ENCODE results near the gene ELP2. TPM values are rescaled to one million over a fixed set of nuclear protein-coding genes. Genes with fewer than 3 reads are reported as not detected.
A peak's percentile ranks its signal among the peaks of the same experiment; 100 is the strongest.
"Not testable (repeated sequence)": the region's sequence is repeated elsewhere in the genome, so short reads cannot be mapped to it uniquely, and the experiment has no call there.

Gene ELP2
- total and polyA plus RNA-seq, 4 donors, result 27.3 to 78.1 (median 50.9) TPM

GRCh38 chr18:36207303-36207702, 77.6 kb downstream of the ELP2 start (continued):
- no peak for TF ChIP-seq ZBTB33 (IDR thresholded peaks at IDR 0.05)

- not testable (repeated sequence) for DNase-seq (ENCODE audit: low spot score); H3K27ac ChIP-seq (ENCODE audit: low read depth in 1 of 2, low read length in 2 of 2); H3K4me1 ChIP-seq (ENCODE audit: control insufficient read depth in 4 of 4, insufficient read depth in 4 of 4, low read length in 3 of 4); H3K27me3 ChIP-seq (ENCODE audit: control insufficient read depth in 4 of 4, insufficient read depth in 4 of 4, low read length in 3 of 4); H3K4me3 ChIP-seq (ENCODE audit: low read depth in 1 of 3, low read length in 3 of 3); H3K9me3 ChIP-seq (ENCODE audit: control insufficient read depth in 4 of 4, low read length in 3 of 4); H3K9ac ChIP-seq (ENCODE audit: low read depth in 1 of 2, low read length in 2 of 2)
- WGBS, result 95% methylated on average over 2 of the region's 2 CpGs
- H3K36me3 ChIP-seq (ENCODE audit: control insufficient read depth in 4 of 4, insufficient read depth in 3 of 4, low read depth in 1 of 4, low read length in 3 of 4), result peaks cover 3 to 38% (median 26%) of the 10 kb centered on the region in 4 donors
Measured at GRCh38 chr18:36207969-36208368, 78.3 kb downstream of the ELP2 start.

- no peaks in the 10 kb centered on the region for H3K4me1 ChIP-seq (ENCODE audit: control insufficient read depth in 4 of 4, insufficient read depth in 4 of 4, low read length in 3 of 4)
- H3K27me3 ChIP-seq (ENCODE audit: control insufficient read depth in 4 of 4, insufficient read depth in 4 of 4, low read length in 3 of 4), result no peaks in the 10 kb centered on the region
- H3K9ac ChIP-seq (ENCODE audit: low read depth in 1 of 2, low read length in 2 of 2), result no peak overlapping the region
- TF ChIP-seq NR2F2 (IDR thresholded peaks at IDR 0.05) (no peak), RAD21 (IDR thresholded peaks at IDR 0.05) (no peak), CTCF (IDR thresholded peaks at IDR 0.05; ENCODE audit: low read depth, low read length, missing input control) (no peak), GABPA (IDR thresholded peaks at IDR 0.05 in 1 of 2, conservative IDR thresholded peaks at IDR 0.05 in 1 of 2) (no peak)
- no peaks in the 10 kb centered on the region for H3K9me3 ChIP-seq (ENCODE audit: control insufficient read depth in 4 of 4, low read length in 3 of 4)
- H3K4me3 ChIP-seq (ENCODE audit: low read depth in 1 of 3, low read length in 3 of 3), result no peak overlapping the region
- H3K27ac ChIP-seq (ENCODE audit: low read depth in 1 of 2, low read length in 2 of 2), result no peak overlapping the region
- 95% methylated on average over 6 of the region's 6 CpGs for WGBS
- peaks cover 3 to 27% (median 15%) of the 10 kb centered on the region in 4 donors for H3K36me3 ChIP-seq (ENCODE audit: control insufficient read depth in 4 of 4, insufficient read depth in 3 of 4, low read depth in 1 of 4, low read length in 3 of 4)
- DNase-seq (ENCODE audit: low spot score), result no peak
Measured at GRCh38 chr18:36211612-36212065, 81.9 kb downstream of the ELP2 start.

GRCh38 chr18:36212301-36213171, 82.8 kb downstream of the ELP2 start:
- Histone ChIP-seq H3K4me3 (ENCODE audit: low read depth in 1 of 3, low read length in 3 of 3) (no peak overlapping the region), H3K4me1 (ENCODE audit: control insufficient read depth in 4 of 4, insufficient read depth in 4 of 4, low read length in 3 of 4) (peaks cover 0 to 6% (median 3%) of the 10 kb centered on the region in 4 donors), H3K36me3 (ENCODE audit: control insufficient read depth in 4 of 4, insufficient read depth in 3 of 4, low read depth in 1 of 4, low read length in 3 of 4) (peaks cover 3 to 27% (median 14%) of the 10 kb centered on the region in 4 donors), H3K9ac (ENCODE audit: low read depth in 1 of 2, low read length in 2 of 2) (no peak overlapping the region), H3K27ac (ENCODE audit: low read depth in 1 of 2, low read length in 2 of 2) (no peak overlapping the region), H3K27me3 (ENCODE audit: control insufficient read depth in 4 of 4, insufficient read depth in 4 of 4, low read length in 3 of 4) (no peaks in the 10 kb centered on the region), H3K9me3 (ENCODE audit: control insufficient read depth in 4 of 4, low read length in 3 of 4) (no peaks in the 10 kb centered on the region)
- WGBS, result 76% methylated on average over 13 of the region's 13 CpGs
- no peak for DNase-seq (ENCODE audit: low spot score)
- TF ChIP-seq RXRA (IDR thresholded peaks at IDR 0.05), result peak; percentile 8 to 12
- no peak for TF ChIP-seq JUND (IDR thresholded peaks at IDR 0.05)
- TF ChIP-seq YY1 (IDR thresholded peaks at IDR 0.05), result no peak
- no peak for TF ChIP-seq REST (IDR thresholded peaks at IDR 0.05)
- no peak for TF ChIP-seq MAX (IDR thresholded peaks at IDR 0.05)
- TF ChIP-seq CTCF (IDR thresholded peaks at IDR 0.05; ENCODE audit: low read depth, low read length, missing input control), result no peak

All from liver (tissue), 9 donors.